ENCODE results near the gene ERBB4.

DNA sequence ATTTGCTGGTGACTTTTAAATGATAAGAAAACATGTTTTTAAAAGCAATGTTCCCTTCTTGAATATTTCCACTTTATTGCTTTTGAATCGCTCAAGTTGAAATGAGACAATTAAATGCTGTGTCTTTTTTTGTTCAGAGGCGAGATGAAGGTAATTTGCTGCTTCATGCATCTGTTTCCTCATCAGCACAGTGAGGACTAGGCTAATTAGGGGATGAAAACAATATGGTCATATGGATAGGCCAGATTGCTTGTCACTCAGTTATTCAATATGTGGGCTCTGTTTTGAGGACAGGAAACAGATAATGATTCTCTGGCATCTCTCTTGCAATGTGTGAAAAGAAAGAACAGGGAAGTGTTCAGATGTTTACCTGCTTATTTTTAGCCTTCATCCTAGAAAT lies 61.0 kb downstream of the ERBB4 start:
- TF ChIP-seq, protein P1, sequence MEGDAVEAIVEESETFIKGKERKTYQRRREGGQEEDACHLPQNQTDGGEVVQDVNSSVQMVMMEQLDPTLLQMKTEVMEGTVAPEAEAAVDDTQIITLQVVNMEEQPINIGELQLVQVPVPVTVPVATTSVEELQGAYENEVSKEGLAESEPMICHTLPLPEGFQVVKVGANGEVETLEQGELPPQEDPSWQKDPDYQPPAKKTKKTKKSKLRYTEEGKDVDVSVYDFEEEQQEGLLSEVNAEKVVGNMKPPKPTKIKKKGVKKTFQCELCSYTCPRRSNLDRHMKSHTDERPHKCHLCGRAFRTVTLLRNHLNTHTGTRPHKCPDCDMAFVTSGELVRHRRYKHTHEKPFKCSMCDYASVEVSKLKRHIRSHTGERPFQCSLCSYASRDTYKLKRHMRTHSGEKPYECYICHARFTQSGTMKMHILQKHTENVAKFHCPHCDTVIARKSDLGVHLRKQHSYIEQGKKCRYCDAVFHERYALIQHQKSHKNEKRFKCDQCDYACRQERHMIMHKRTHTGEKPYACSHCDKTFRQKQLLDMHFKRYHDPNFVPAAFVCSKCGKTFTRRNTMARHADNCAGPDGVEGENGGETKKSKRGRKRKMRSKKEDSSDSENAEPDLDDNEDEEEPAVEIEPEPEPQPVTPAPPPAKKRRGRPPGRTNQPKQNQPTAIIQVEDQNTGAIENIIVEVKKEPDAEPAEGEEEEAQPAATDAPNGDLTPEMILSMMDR (IDR thresholded peaks at IDR 0.05): no peak
- no peak for TF ChIP-seq POLR2AphosphoS5 (IDR thresholded peaks at IDR 0.05; ENCODE audit: low read depth, low read length)
- TF ChIP-seq TCF7L2 (IDR thresholded peaks at IDR 0.05; ENCODE audit: low read depth, low read length): no peak
- TF ChIP-seq, protein P2, sequence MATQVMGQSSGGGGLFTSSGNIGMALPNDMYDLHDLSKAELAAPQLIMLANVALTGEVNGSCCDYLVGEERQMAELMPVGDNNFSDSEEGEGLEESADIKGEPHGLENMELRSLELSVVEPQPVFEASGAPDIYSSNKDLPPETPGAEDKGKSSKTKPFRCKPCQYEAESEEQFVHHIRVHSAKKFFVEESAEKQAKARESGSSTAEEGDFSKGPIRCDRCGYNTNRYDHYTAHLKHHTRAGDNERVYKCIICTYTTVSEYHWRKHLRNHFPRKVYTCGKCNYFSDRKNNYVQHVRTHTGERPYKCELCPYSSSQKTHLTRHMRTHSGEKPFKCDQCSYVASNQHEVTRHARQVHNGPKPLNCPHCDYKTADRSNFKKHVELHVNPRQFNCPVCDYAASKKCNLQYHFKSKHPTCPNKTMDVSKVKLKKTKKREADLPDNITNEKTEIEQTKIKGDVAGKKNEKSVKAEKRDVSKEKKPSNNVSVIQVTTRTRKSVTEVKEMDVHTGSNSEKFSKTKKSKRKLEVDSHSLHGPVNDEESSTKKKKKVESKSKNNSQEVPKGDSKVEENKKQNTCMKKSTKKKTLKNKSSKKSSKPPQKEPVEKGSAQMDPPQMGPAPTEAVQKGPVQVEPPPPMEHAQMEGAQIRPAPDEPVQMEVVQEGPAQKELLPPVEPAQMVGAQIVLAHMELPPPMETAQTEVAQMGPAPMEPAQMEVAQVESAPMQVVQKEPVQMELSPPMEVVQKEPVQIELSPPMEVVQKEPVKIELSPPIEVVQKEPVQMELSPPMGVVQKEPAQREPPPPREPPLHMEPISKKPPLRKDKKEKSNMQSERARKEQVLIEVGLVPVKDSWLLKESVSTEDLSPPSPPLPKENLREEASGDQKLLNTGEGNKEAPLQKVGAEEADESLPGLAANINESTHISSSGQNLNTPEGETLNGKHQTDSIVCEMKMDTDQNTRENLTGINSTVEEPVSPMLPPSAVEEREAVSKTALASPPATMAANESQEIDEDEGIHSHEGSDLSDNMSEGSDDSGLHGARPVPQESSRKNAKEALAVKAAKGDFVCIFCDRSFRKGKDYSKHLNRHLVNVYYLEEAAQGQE (IDR thresholded peaks at IDR 0.05; ENCODE audit: insufficient read depth in 1 of 2, low read depth in 2 of 2, low read length in 1 of 2): no peak
